Suppressor macrophage treated with lipopolysaccharide for 1 hour (primary cell): ENCODE results near the gene CTNS.

ENCODE experiments used
- DNase-seq, 3 donors: peaks; one replicate each; pipeline ENCODE4 v3.0.0-alpha.2; 2020 to 2022

The CTNS gene

GRCh38 chr17:3659541-3660111 lies 23.1 kb downstream of the CTNS start:
- DNase-seq: no peak

GRCh38 chr17:3660311-3660891 lies 23.8 kb downstream of the CTNS start:
- no peak for DNase-seq

- DNase-seq: no peak
These were observed 26.8 kb downstream of the CTNS start for GRCh38 chr17:3663102-3664011.

GRCh38 chr17:3665834-3666233 lies 29.3 kb downstream of the CTNS start:
- DNase-seq: no peak

- DNase-seq: no peak
These were observed 30.0 kb downstream of the CTNS start for GRCh38 chr17:3666516-3666915.

GRCh38 chr17:3667366-3668278 lies 31.1 kb downstream of the CTNS start:
- peak; percentile 65 to 81 (median 70) for DNase-seq

- DNase-seq: peak; percentile 100
These were observed 31.9 kb downstream of the CTNS start, which contains the start of the genes EMC6 and TAX1BP3 for GRCh38 chr17:3668279-3669084. TSS of gene EMC6 (plus strand) at chr17:3668812. CDS start at chr17:3669147, 335 bp downstream. TSS of gene TAX1BP3 (minus strand) at chr17:3668578. CDS start at chr17:3668526, 52 bp downstream.

- no peak for DNase-seq
These were observed 32.5 kb downstream of the CTNS start for GRCh38 chr17:3669085-3669347.

- no peak for DNase-seq
These were observed 33.0 kb downstream of the CTNS start for GRCh38 chr17:3669548-3669947.

GRCh38 chr17:3672571-3672970 lies 36.0 kb downstream of the CTNS start:
- no peak for DNase-seq

GRCh38 chr17:3675886-3676285 lies 39.3 kb downstream of the CTNS start:
- DNase-seq: no peak

- no peak for DNase-seq
These were observed 41.7 kb downstream of the CTNS start for GRCh38 chr17:3678095-3678820.

- peak; percentile 22 to 47 (median 27) for DNase-seq
These were observed 42.4 kb downstream of the CTNS start for GRCh38 chr17:3678821-3679530.

- DNase-seq: no peak
These were observed 43.1 kb downstream of the CTNS start for GRCh38 chr17:3679531-3680126.

GRCh38 chr17:3681057-3681456 lies 44.5 kb downstream of the CTNS start:
- DNase-seq: no peak

- no peak for DNase-seq
These were observed 45.0 kb downstream of the CTNS start for GRCh38 chr17:3681565-3681964.

GRCh38 chr17:3682033-3682432 lies 45.5 kb downstream of the CTNS start:
- DNase-seq: no peak

GRCh38 chr17:3683054-3683511 lies 46.5 kb downstream of the CTNS start:
- DNase-seq: peak; percentile 57 to 71 (median 65)

GRCh38 chr17:3685174-3685573 lies 48.6 kb downstream of the CTNS start:
- no peak for DNase-seq

- no peak for DNase-seq
These were observed 51.5 kb downstream of the CTNS start for GRCh38 chr17:3688027-3688553.
